Body of pancreas (tissue), 4 donors: ENCODE measurements around the gene CSNK1A1. TPM values are rescaled to one million over a fixed set of nuclear protein-coding genes. Genes with fewer than 3 reads are reported as not detected.

Source experiments
- ATAC-seq: fragments of 150-250 bp; one replicate; pipeline ENCODE4 v1.9.1; 2016
- DNase-seq, 4 donors: peaks; one replicate each; pipeline ENCODE4 v3.0.0-alpha.2; 2019
- H3K27ac ChIP-seq, 4 donors: fragments of 200-600 bp; sonication (generic); 1 replicate in 3 of 4; 2 replicates in 1 of 4; pipeline versions ENCODE4 v1.5.1 to v1.6.1; 2016 to 2019; ENCODE audit warnings: mild to moderate bottlenecking in 1 of 4, mixed read lengths in 1 of 4, moderate library complexity in 1 of 4
- H3K27me3 ChIP-seq, 2 donors: fragments of 200-600 bp; sonication (generic); one replicate each; pipeline ENCODE4 v1.6.0; 2016; ENCODE audit warnings: mild to moderate bottlenecking in 1 of 2
- H3K36me3 ChIP-seq, 2 donors: fragments of 200-600 bp; sonication (generic); replicated peaks in 1 of 2; 2 replicates each; pipeline ENCODE4 v1.5.1; 2016; ENCODE audit warnings: low read depth in 2 of 2; ENCODE audit not compliant: insufficient read depth in 1 of 2
- H3K4me1 ChIP-seq: fragments of 200-600 bp; sonication (generic); one replicate; pipeline ENCODE4 v1.6.0; 2016
- H3K4me3 ChIP-seq, 2 donors: fragments of 200-600 bp; sonication (generic); 1 replicate in 1 of 2; 2 replicates in 1 of 2; pipeline ENCODE4 v1.5.1; 2016 to 2019
- H3K9me3 ChIP-seq, 3 donors: fragments of 200-600 bp; sonication (generic); 1 replicate in 2 of 3; 2 replicates in 1 of 3; pipeline ENCODE4 v1.5.1; 2016
- POLR2A ChIP-seq, 3 donors: fragments of 450-650 bp; IDR thresholded peaks; one replicate each; pipeline ENCODE4 v1.6.1; 2016; ENCODE audit warnings: antibody characterized with exemption in 3 of 3, mild to moderate bottlenecking in 2 of 3
- WGBS, 2 donors: methylation state at CpG; one replicate each; pipeline ENCODE4 v1.1.5; 2017; 5-methylcytosine and 5-hydroxymethylcytosine counted together
- intact Hi-C: fragments of 100-400 bp; cut with DNase I; formaldehyde crosslinking; loops from one replicate; pipeline ENCODE4 v1.15.1; 2023
- total RNA-seq, 2 donors: library from RNA; depleted of rRNA; stranded (reverse); fragments of >200 nt; gene quantifications; one replicate each; pipeline ENCODE4 v1.1.0, GENCODE V29; 2016
- TF ChIP-seq, protein P1 (sequence below), 7 experiments: fragments of 450-650 bp in 4 of 7; fragments of 200-600 bp in 3 of 7; sonication (generic) in 3 of 7; IDR thresholded peaks; one replicate each; pipeline ENCODE4 v1.5.1; 2016 to 2019; ENCODE audit warnings: antibody characterized with exemption in 7 of 7

Gene CSNK1A1
- total RNA-seq, 2 donors from 2014 or later, result 82.4 to 85.4 TPM

DNA sequence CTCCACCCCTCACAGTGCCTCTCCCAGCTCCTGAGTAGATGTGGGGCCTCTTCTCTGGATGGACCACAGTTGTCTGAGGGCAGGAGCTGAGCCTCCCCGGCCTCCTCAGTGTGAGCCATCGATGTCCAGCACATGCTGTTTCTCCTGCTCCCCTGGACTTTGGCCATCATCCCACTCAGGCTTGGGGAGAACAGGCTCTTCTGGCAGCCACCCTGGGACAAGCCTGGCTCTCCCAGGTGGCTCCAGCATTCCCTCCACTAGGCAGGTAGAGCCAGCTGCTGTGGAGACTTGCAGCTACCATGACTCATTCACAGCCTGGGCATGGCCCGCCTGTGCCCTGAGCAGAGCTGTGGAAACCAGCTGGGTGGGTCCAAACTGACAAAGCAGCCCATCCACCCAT, 77.0 kb downstream of the CSNK1A1 start:
- TF ChIP-seq POLR2A (IDR thresholded peaks at IDR 0.05), result peak in 1 of 3 donors; percentile 7
- TF ChIP-seq, protein P1, sequence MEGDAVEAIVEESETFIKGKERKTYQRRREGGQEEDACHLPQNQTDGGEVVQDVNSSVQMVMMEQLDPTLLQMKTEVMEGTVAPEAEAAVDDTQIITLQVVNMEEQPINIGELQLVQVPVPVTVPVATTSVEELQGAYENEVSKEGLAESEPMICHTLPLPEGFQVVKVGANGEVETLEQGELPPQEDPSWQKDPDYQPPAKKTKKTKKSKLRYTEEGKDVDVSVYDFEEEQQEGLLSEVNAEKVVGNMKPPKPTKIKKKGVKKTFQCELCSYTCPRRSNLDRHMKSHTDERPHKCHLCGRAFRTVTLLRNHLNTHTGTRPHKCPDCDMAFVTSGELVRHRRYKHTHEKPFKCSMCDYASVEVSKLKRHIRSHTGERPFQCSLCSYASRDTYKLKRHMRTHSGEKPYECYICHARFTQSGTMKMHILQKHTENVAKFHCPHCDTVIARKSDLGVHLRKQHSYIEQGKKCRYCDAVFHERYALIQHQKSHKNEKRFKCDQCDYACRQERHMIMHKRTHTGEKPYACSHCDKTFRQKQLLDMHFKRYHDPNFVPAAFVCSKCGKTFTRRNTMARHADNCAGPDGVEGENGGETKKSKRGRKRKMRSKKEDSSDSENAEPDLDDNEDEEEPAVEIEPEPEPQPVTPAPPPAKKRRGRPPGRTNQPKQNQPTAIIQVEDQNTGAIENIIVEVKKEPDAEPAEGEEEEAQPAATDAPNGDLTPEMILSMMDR (IDR thresholded peaks at IDR 0.05), result peak in 4 of 7 experiments; percentile 18 to 33 (median 22)
- Histone ChIP-seq H3K4me3 (no peak overlapping the region), H3K9me3 (no peaks in the 10 kb centered on the region), H3K36me3 (no peaks in the 10 kb centered on the region), H3K4me1 (peaks cover 22% of the 10 kb centered on the region), H3K27ac (peak overlapping the region in 1 of 4 donors; percentile 36), H3K27me3 (no peaks in the 10 kb centered on the region)
- DNase-seq (peak; percentile 62 to 72 (median 66)), ATAC-seq (peak; percentile 78)
- intact Hi-C loops, result no loop called here
- whole genome bisulfite sequencing, 2 donors, result 70 to 80% methylated on average over 1 to 3 of the region's 3 CpGs

DNA sequence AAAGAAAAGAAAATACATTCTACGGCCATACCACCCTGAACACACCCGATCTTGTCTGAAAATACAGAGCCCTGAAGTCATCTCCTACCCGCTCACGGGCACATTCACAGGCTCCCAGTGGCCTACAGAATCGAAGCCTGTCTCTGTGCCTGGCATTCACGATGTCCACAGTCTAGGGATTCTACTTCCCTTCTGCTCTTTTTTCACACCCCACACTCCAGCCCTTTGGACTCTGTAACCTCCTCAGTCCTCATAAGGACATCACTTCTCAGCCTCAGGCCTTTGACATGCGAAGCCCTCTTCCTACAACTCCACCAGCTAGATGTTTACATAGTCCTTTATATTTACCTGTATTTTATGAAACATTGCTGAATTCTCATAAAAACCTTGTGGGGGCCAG, 77.8 kb downstream of the CSNK1A1 start:
- H3K4me1 ChIP-seq, result peaks cover 22% of the 10 kb centered on the region
- DNase-seq (no peak), ATAC-seq (no peak)
- no peaks in the 10 kb centered on the region for H3K9me3 ChIP-seq
- intact Hi-C loops, result no loop called here
- no peak overlapping the region for H3K27ac ChIP-seq
- H3K4me3 ChIP-seq, result no peak overlapping the region
- no peaks in the 10 kb centered on the region for H3K27me3 ChIP-seq
- no peaks in the 10 kb centered on the region for H3K36me3 ChIP-seq
- no peak for TF ChIP-seq POLR2A (IDR thresholded peaks at IDR 0.05)
- TF ChIP-seq, protein P1 (IDR thresholded peaks at IDR 0.05), result no peak
- 89 to 94% methylated on average over 7 of the region's 7 CpGs for WGBS, 2 donors

DNA sequence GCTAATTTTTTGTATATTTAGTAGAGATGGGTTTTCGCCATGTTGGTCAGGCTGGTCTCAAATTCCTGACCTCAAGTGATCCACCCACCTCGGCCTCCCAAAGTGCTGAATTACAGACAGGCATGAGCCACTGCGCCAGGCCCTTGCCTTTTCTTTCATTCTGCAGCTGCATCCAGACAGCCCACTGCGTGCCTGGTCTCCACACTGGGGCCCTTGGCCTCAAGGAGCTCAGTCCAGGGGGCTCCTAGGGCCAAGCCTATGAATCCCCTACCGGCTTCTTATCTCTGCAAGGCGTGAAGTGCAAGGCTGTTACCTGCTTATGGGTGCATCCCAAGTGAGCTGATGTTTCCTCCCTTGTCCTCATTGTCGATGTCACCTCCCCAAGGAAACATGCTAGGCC, 78.8 kb downstream of the CSNK1A1 start:
- H3K9me3 ChIP-seq, result no peaks in the 10 kb centered on the region
- WGBS, 2 donors, result 92 to 100% methylated on average over 2 to 7 of the region's 7 CpGs
- H3K4me1 ChIP-seq, result peaks cover 22% of the 10 kb centered on the region
- H3K36me3 ChIP-seq, result no peaks in the 10 kb centered on the region
- no peak overlapping the region for H3K4me3 ChIP-seq
- no peak for TF ChIP-seq POLR2A (IDR thresholded peaks at IDR 0.05)
- TF ChIP-seq, protein P1 (IDR thresholded peaks at IDR 0.05), result no peak
- ATAC-seq (no peak), DNase-seq (no peak)
- H3K27ac ChIP-seq, result peak overlapping the region in 1 of 4 donors; percentile 55
- intact Hi-C loops, result no loop called here
- H3K27me3 ChIP-seq, result no peaks in the 10 kb centered on the region

DNA sequence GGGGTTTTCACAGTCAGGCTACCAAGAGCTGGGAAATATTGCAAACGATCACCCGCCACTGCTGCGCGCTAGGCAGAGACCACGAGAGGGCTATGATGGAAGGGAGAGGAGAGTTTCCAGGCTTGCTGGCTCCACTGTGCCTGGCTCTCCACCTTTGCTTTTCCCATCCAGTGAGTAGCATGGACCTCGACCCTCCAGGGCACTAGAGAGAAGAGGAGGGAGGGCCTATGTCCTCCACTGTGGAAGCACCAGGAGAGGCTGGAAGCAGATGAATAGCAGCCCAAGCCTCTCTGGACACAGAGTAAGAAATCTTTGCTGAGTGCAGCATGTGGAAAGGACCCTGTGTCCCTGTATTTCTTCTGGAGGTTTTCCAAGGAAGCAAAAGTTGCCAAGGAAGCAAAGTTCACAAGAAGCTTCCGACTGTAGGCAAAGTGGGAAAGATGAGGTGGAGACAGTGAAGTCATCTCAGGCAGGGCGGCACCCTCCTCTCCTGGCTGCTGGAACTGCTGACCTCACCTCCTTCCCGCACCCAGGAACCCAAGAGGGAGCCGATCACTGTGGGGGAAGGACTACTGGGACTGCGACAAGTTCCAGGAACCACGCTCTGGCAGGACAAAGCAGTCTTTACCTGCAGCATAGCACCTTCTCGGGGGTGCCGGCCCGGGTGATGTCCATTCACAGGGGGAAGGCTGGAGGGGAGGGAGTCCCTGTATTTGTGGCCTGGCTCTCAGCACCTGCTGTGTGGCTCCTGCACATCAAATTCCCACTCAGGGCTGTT, 79.6 kb downstream of the CSNK1A1 start:
- peak; percentile 87 for ATAC-seq
- 49 to 65% methylated on average over 15 of the region's 15 CpGs for WGBS, 2 donors
- peak overlapping the region in 2 of 4 donors; percentile 55 to 62 for H3K27ac ChIP-seq
- H3K9me3 ChIP-seq, result no peaks in the 10 kb centered on the region
- peaks cover 22% of the 10 kb centered on the region for H3K4me1 ChIP-seq
- no peaks in the 10 kb centered on the region for H3K36me3 ChIP-seq
- peak; percentile 38 to 65 (median 63) for DNase-seq
- no peak overlapping the region for H3K4me3 ChIP-seq
- H3K27me3 ChIP-seq, result no peaks in the 10 kb centered on the region
- TF ChIP-seq, protein P1 (IDR thresholded peaks at IDR 0.05), result no peak
- peak in 1 of 3 donors; percentile 24 for TF ChIP-seq POLR2A (IDR thresholded peaks at IDR 0.05)
- intact Hi-C loops, result no loop called here

DNA sequence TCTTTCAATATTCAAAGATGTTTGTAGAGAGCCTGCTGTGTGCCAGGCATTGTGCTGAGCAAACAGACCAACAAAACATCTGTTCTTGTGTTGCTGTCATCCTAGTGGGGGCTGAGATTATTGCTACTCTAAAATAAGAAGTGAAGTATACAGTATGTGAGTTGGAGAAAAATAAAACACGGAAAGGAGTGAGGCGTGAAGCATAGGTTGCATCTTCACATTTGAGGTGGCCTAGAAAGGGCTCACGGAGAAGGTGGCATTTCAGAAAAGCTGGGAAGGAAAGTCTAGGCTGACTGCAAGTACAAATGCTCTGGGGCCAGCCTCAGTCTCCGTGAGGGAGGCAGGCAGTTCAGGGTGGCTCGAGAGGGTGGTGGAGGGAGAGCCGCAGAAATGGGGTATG, 80.3 kb downstream of the CSNK1A1 start:
- H3K27ac ChIP-seq, result peak overlapping the region in 1 of 4 donors; percentile 62
- no peak overlapping the region for H3K4me3 ChIP-seq
- H3K4me1 ChIP-seq, result peaks cover 22% of the 10 kb centered on the region
- DNase-seq, result no peak
- no peak for ATAC-seq
- H3K27me3 ChIP-seq, result no peaks in the 10 kb centered on the region
- intact Hi-C loops, result no loop called here
- H3K9me3 ChIP-seq, result no peaks in the 10 kb centered on the region
- WGBS, 2 donors, result 86 to 91% methylated on average over 6 of the region's 6 CpGs
- H3K36me3 ChIP-seq, result no peaks in the 10 kb centered on the region
- TF ChIP-seq, protein P1 (IDR thresholded peaks at IDR 0.05), result no peak
- TF ChIP-seq POLR2A (IDR thresholded peaks at IDR 0.05), result no peak
